HCT116 (cell line): Measurements from ENCODE around the gene ARSG. TPM values are rescaled to one million over a fixed set of nuclear protein-coding genes. Genes with fewer than 3 reads are reported as not detected.

Experiments used
- ATAC-seq: fragments of 200-7000 bp; cut with Tn5 transposase; 2 replicates; pipeline ENCODE4 v1.9.1; 2020; ENCODE audit warnings: mild to moderate bottlenecking, moderate library complexity
- BruUV-seq: library from RNA; stranded (reverse); fragments of 400-500 nt; replicated peaks from 2 replicates; lab custom pipeline; 2021; lab: Mats Ljungman, UMichigan
- CTCF ChIA-PET: fragments of 300-600 bp; sonication (Branson Sonifier 250); formaldehyde crosslinking; loops from one replicate; lab custom pipeline; 2021; ENCODE audit warnings: antibody characterized with exemption; lab: Charles Lee
- POLR2A ChIA-PET: fragments of 300-600, 350-600 bp; sonication (Branson Sonifier 250); formaldehyde crosslinking; loops from one replicate; lab custom pipeline; 2021; ENCODE audit warnings: antibody characterized with exemption; lab: Charles Lee
- RAD21 ChIA-PET, 2 experiments: fragments of 300-600 bp; sonication (Branson Sonifier 250); formaldehyde crosslinking; loops; one replicate each; lab custom pipeline; 2023; ENCODE audit warnings: low total read pairs in 2 of 2; ENCODE audit not compliant: uncharacterized antibody in 2 of 2, unreplicated experiment in 2 of 2, low non-redundant PET in 1 of 2; lab: Charles Lee
- DNase-seq: peaks from one replicate; pipeline ENCODE4 v3.0.0-alpha.2; 2010; ENCODE audit warnings: low read depth, low spot score
- H2AFZ ChIP-seq: fragments of 200-600 bp; shearing (Covaris generic), sonication (generic); 2 replicates; pipeline ENCODE4 v1.6.1; 2017; ENCODE audit warnings: low read depth, mixed run types, mixed read lengths, antibody characterized with exemption, low read length; ENCODE audit not compliant: poor library complexity, severe bottlenecking
- H3K27ac ChIP-seq: 2 replicates; pipeline ENCODE4 v1.5.1; 2012; ENCODE audit warnings: low read depth, low read length
- H3K27me3 ChIP-seq: fragments of 200-600 bp; sonication (generic); 2 replicates; pipeline ENCODE4 v1.6.1; 2016; ENCODE audit warnings: mixed run types, low read length, mixed read lengths; ENCODE audit not compliant: insufficient read depth
- H3K36me3 ChIP-seq, 2 experiments: fragments of 200-500 bp in 1 of 2; fragments of 200-600 bp in 1 of 2; sonication (Bioruptor generic) in 1 of 2; sonication (generic) in 1 of 2; 2 replicates each; pipeline versions ENCODE4 v1.5.1 to v1.6.1; 2014 to 2016; ENCODE audit warnings: low read length in 2 of 2, inconsistent platforms in 1 of 2, mixed read lengths in 1 of 2, mixed run types in 1 of 2; ENCODE audit not compliant: insufficient read depth in 2 of 2, control insufficient read depth in 1 of 2
- H3K4me1 ChIP-seq, 2 experiments: fragments of 200-600 bp in 1 of 2; sonication (generic) in 1 of 2; 2 replicates each; pipeline versions ENCODE4 v1.5.1 to v1.6.1; 2012 to 2017; ENCODE audit warnings: low read length in 2 of 2, inconsistent platforms in 1 of 2, mild to moderate bottlenecking in 1 of 2, mixed read lengths in 1 of 2, mixed run types in 1 of 2, moderate library complexity in 1 of 2; ENCODE audit not compliant: insufficient read depth in 2 of 2, control insufficient read depth in 1 of 2
- H3K4me2 ChIP-seq: fragments of 200-600 bp; sonication (generic); 2 replicates; pipeline ENCODE4 v1.6.1; 2017; ENCODE audit warnings: mixed run types, low read length, mixed read lengths
- H3K4me3 ChIP-seq, 2 experiments: fragments of 200-600 bp in 1 of 2; sonication (generic) in 1 of 2; replicated peaks in 1 of 2; 2 replicates each; pipeline ENCODE4 v1.5.1; 2011 to 2016; ENCODE audit warnings: low read length in 2 of 2, control low read depth in 1 of 2, low read depth in 1 of 2, mild to moderate bottlenecking in 1 of 2, mixed read lengths in 1 of 2, mixed run types in 1 of 2
- H3K79me2 ChIP-seq: fragments of 200-600 bp; sonication (generic); 2 replicates; pipeline ENCODE4 v1.6.1; 2017; ENCODE audit warnings: mild to moderate bottlenecking, mixed run types, low read length, moderate library complexity, mixed read lengths; ENCODE audit not compliant: insufficient read depth
- H3K9ac ChIP-seq: fragments of 200-600 bp; sonication (generic); 2 replicates; pipeline ENCODE4 v1.6.1; 2016; ENCODE audit warnings: low read length, mixed read lengths
- H3K9me2 ChIP-seq: fragments of 200-600 bp; sonication (generic), shearing (Covaris generic); 2 replicates; pipeline ENCODE4 v1.6.1; 2017; ENCODE audit warnings: mixed run types, mild to moderate bottlenecking, moderate library complexity; ENCODE audit not compliant: insufficient read depth
- H3K9me3 ChIP-seq, 2 experiments: fragments of 200-500 bp in 1 of 2; fragments of 200-600 bp in 1 of 2; sonication (Bioruptor generic) in 1 of 2; sonication (generic) in 1 of 2; 2 replicates each; pipeline ENCODE4 v1.6.1; 2014 to 2017; ENCODE audit warnings: low read length in 2 of 2, mixed read lengths in 2 of 2, inconsistent platforms in 1 of 2, low read depth in 1 of 2, mild to moderate bottlenecking in 1 of 2, mixed run types in 1 of 2, moderate library complexity in 1 of 2; ENCODE audit not compliant: control insufficient read depth in 1 of 2, insufficient read depth in 1 of 2
- H4K20me1 ChIP-seq: fragments of 200-600 bp; sonication (generic), shearing (Covaris generic); 2 replicates; pipeline ENCODE4 v1.6.1; 2017; ENCODE audit warnings: mixed run types, mild to moderate bottlenecking, moderate library complexity; ENCODE audit not compliant: insufficient read depth
- ATF3 ChIP-seq: IDR thresholded peaks from 2 replicates; pipeline ENCODE4 v1.6.1; 2012
- CBX3 ChIP-seq: IDR thresholded peaks from 2 replicates; pipeline ENCODE4 v1.6.1; 2012; ENCODE audit warnings: low read depth
- CTCF ChIP-seq, 3 experiments: fragments of 200-600 bp in 1 of 3; sonication (generic) in 1 of 3; IDR thresholded peaks in 2 of 3; conservative IDR thresholded peaks in 1 of 3; 2 replicates each; pipeline ENCODE4 v1.5.1; 2012 to 2017; ENCODE audit warnings: low read depth in 2 of 3, low read length in 2 of 3, antibody characterized with exemption in 1 of 3, borderline replicate concordance in 1 of 3, control low read depth in 1 of 3, mild to moderate bottlenecking in 1 of 3, mixed read lengths in 1 of 3, mixed run types in 1 of 3, moderate library complexity in 1 of 3; ENCODE audit not compliant: insufficient read depth in 1 of 3
- EGR1 ChIP-seq: IDR thresholded peaks from 2 replicates; pipeline ENCODE4 v1.6.1; 2012; ENCODE audit warnings: low read depth
- ELF1 ChIP-seq: IDR thresholded peaks from 2 replicates; pipeline ENCODE4 v1.6.1; 2012; ENCODE audit warnings: low read depth, borderline replicate concordance
- EZH2phosphoT487 ChIP-seq: fragments of 200-600 bp; IDR thresholded peaks from 2 replicates; pipeline ENCODE4 v1.6.1; 2018; ENCODE audit warnings: antibody characterized with exemption, borderline replicate concordance
- FOSL1 ChIP-seq: IDR thresholded peaks from 2 replicates; pipeline ENCODE4 v1.6.1; 2012; ENCODE audit warnings: low read depth
- JUND ChIP-seq: IDR thresholded peaks from 2 replicates; pipeline ENCODE4 v1.6.1; 2012
- MAX ChIP-seq: IDR thresholded peaks from 2 replicates; pipeline ENCODE4 v1.6.1; 2012
- POLR2A ChIP-seq: IDR thresholded peaks from 2 replicates; pipeline ENCODE4 v1.7.0; 2011; ENCODE audit warnings: borderline replicate concordance; ENCODE audit not compliant: insufficient read depth, insufficient read length; ENCODE audit errors: extremely low read depth
- POLR2AphosphoS5 ChIP-seq: IDR thresholded peaks from 2 replicates; pipeline ENCODE4 v1.6.1; 2011; ENCODE audit warnings: mild to moderate bottlenecking, low read depth, low read length, moderate library complexity
- RAD21 ChIP-seq: IDR thresholded peaks from 2 replicates; pipeline ENCODE4 v1.6.1; 2012; ENCODE audit warnings: low read depth, mild to moderate bottlenecking
- SP1 ChIP-seq: IDR thresholded peaks from 2 replicates; pipeline ENCODE4 v1.6.1; 2012; ENCODE audit warnings: low read depth
- TCF7L2 ChIP-seq: IDR thresholded peaks from 2 replicates; pipeline ENCODE4 v1.7.0; 2011; ENCODE audit warnings: borderline replicate concordance, inconsistent platforms; ENCODE audit not compliant: insufficient read depth, insufficient read length; ENCODE audit errors: extremely low read depth
- YY1 ChIP-seq: IDR thresholded peaks from 2 replicates; pipeline ENCODE4 v1.6.1; 2011; ENCODE audit warnings: low read length, low read depth, moderate library complexity, mild to moderate bottlenecking; ENCODE audit not compliant: insufficient replicate concordance; ENCODE audit errors: extremely low read depth
- ZFX ChIP-seq: fragments of 450-650 bp; IDR thresholded peaks from 2 replicates; pipeline ENCODE4 v1.6.1; 2017
- intact Hi-C: fragments of 100-400 bp; cut with micrococcal nuclease; formaldehyde crosslinking; loops from 2 replicates; pipeline ENCODE4 v1.10.0; 2022
- total RNA-seq: library from RNA; stranded (reverse); gene quantifications from one replicate; pipeline ENCODE4 v1.2.1, GENCODE V29; 2021; ENCODE audit not compliant: unreplicated experiment

ARSG gene
- total RNA-seq, 1 experiment from 2014 or later, result 17.1 TPM

- no peak for TF ChIP-seq TCF7L2
- TF ChIP-seq JUND, result no peak
- no peak for TF ChIP-seq SP1
- TF ChIP-seq FOSL1, result no peak
- no peak for TF ChIP-seq RAD21
- no peak for TF ChIP-seq EZH2phosphoT487
- TF ChIP-seq ZFX, result no peak
Observed at GRCh38 chr17:68297195-68297594, 5.9 kb downstream of the ARSG start (continued).

GRCh38 chr17:68298601-68299000 lies 7.3 kb downstream of the ARSG start:
- Histone ChIP-seq H3K79me2 (0 out of 2 replicates have a peak, but pooled peaks cover 7% of the 10 kb centered on the region), H3K36me3 (no peaks in the 10 kb centered on the region), H3K4me3 (no peak overlapping the region), H3K4me2 (no peak overlapping the region), H3K9me3 (no peaks in the 10 kb centered on the region), H2AFZ (no peak overlapping the region), H3K27ac (no peak overlapping the region), H3K27me3 (no peaks in the 10 kb centered on the region), H3K9ac (no peak overlapping the region), H3K4me1 (peaks cover 17 to 26% of the 10 kb centered on the region in 2 experiments), H3K9me2 (no peaks in the 10 kb centered on the region), H4K20me1 (no peaks in the 10 kb centered on the region)
- ChIA-PET POLR2A (no interaction called here), CTCF (no interaction called here), RAD21 (no interaction called here)
- ATAC-seq, result no peak
- no peak for DNase-seq
- TF ChIP-seq CBX3 (no peak), POLR2AphosphoS5 (no peak), YY1 (no peak), JUND (no peak), POLR2A (no peak)
- intact Hi-C loops, result no loop called here
- BruUV-seq, result no TSS peak

- RAD21 ChIA-PET, result no interaction called here
- no TSS peak for BruUV-seq
Observed at GRCh38 chr17:68299817-68300216, 8.5 kb downstream of the ARSG start.

More at GRCh38 chr17:68299817-68300216, 8.5 kb downstream of the ARSG start:
- Histone ChIP-seq H3K4me3 (no peak overlapping the region), H3K9ac (no peak overlapping the region), H3K27me3 (no peaks in the 10 kb centered on the region), H3K36me3 (no peaks in the 10 kb centered on the region), H3K27ac (no peak overlapping the region), H3K79me2 (0 out of 2 replicates have a peak, but pooled peaks cover 4% of the 10 kb centered on the region), H3K9me2 (no peaks in the 10 kb centered on the region), H3K4me1 (peaks cover 12 to 19% of the 10 kb centered on the region in 2 experiments), H4K20me1 (no peaks in the 10 kb centered on the region), H3K4me2 (no peak overlapping the region), H3K9me3 (no peaks in the 10 kb centered on the region), H2AFZ (no peak overlapping the region)
- DNase-seq (no peak), ATAC-seq (no peak)
- ChIA-PET CTCF (no interaction called here), POLR2A (no interaction called here)
- intact Hi-C loops, result no loop called here
- TF ChIP-seq EGR1, result no peak
- TF ChIP-seq JUND, result no peak
- TF ChIP-seq CTCF (IDR thresholded peaks at IDR 0.05 in 2 of 3, conservative IDR thresholded peaks at IDR 0.05 in 1 of 3; ENCODE audit: borderline replicate concordance in 1 of 3, insufficient read depth in 1 of 3, low read depth in 2 of 3, low read length in 2 of 3), result no peak
- no peak for TF ChIP-seq ZFX
- TF ChIP-seq RAD21, result no peak
- no peak for TF ChIP-seq EZH2phosphoT487
- no peak for TF ChIP-seq ATF3
- no peak for TF ChIP-seq ELF1
- TF ChIP-seq FOSL1, result no peak
- TF ChIP-seq MAX, result no peak
